Natural killer cell (primary cell): ENCODE results near the gene MYCL. TPM values are rescaled to one million over a fixed set of nuclear protein-coding genes. Genes with fewer than 3 reads are reported as not detected.

Source experiments
- ATAC-seq, 3 donors: fragments of 150-1000 bp in 2 of 3; fragments of 200-7000 bp in 1 of 3; cut with Tn5 transposase; 1 replicate in 1 of 3; 2 replicates in 2 of 3; pipeline ENCODE4 v1.10.0; 2021; ENCODE audit warnings: mild to moderate bottlenecking in 2 of 3, moderate library complexity in 2 of 3
- DNase-seq, 2 donors: peaks; one replicate each; pipeline versions ENCODE4 v3.0.0 to v3.0.0-alpha.2; 2013 to 2021; ENCODE audit warnings: mixed read lengths in 1 of 2
- H3K27ac ChIP-seq: one replicate; pipeline ENCODE4 v1.5.1; 2013; ENCODE audit warnings: mild to moderate bottlenecking, low read length
- H3K27me3 ChIP-seq: one replicate; pipeline ENCODE4 v1.6.1; 2013; ENCODE audit warnings: low read length; ENCODE audit not compliant: control insufficient read depth, insufficient read depth
- H3K36me3 ChIP-seq: one replicate; pipeline ENCODE4 v1.6.1; 2013; ENCODE audit warnings: low read length; ENCODE audit not compliant: control insufficient read depth, insufficient read depth
- H3K4me1 ChIP-seq: one replicate; pipeline ENCODE4 v1.6.1; 2013; ENCODE audit warnings: low read length; ENCODE audit not compliant: control insufficient read depth, insufficient read depth
- H3K4me3 ChIP-seq: one replicate; pipeline ENCODE4 v1.5.1; 2013; ENCODE audit warnings: low read length
- H3K9me3 ChIP-seq: one replicate; pipeline ENCODE4 v1.6.1; 2013; ENCODE audit warnings: low read length; ENCODE audit not compliant: control insufficient read depth, insufficient read depth
- H3K27ac Mint-ChIP-seq, 2 donors: one replicate each; pipeline ENCODE4 v1.8.0; 2022; ENCODE audit warnings: mild to moderate bottlenecking in 2 of 2, mixed read lengths in 2 of 2, moderate library complexity in 1 of 2
- H3K27me3 Mint-ChIP-seq, 2 donors: one replicate each; pipeline ENCODE4 v1.8.0; 2022; ENCODE audit warnings: low read depth in 2 of 2, mixed read lengths in 2 of 2
- H3K36me3 Mint-ChIP-seq: one replicate; pipeline ENCODE4 v1.8.0; 2022; ENCODE audit warnings: mixed read lengths
- H3K4me1 Mint-ChIP-seq, 2 donors: one replicate each; pipeline ENCODE4 v1.8.0; 2022; ENCODE audit warnings: mixed read lengths in 2 of 2
- H3K4me3 Mint-ChIP-seq: one replicate; pipeline ENCODE4 v1.8.0; 2022; ENCODE audit warnings: mild to moderate bottlenecking, moderate library complexity, mixed read lengths
- H3K9me3 Mint-ChIP-seq, 2 donors: one replicate each; pipeline ENCODE4 v1.8.0; 2022; ENCODE audit warnings: mixed read lengths in 2 of 2
- CTCF ChIP-seq: fragments of 200-600 bp; IDR thresholded peaks from one replicate; pipeline ENCODE4 v1.8.0; 2022; ENCODE audit warnings: antibody characterized with exemption
- WGBS: methylation state at CpG from one replicate; pipeline ENCODE4 v1.1.7; 2013; ENCODE audit warnings: missing lambda C conversion rate; ENCODE audit not compliant: insufficient coverage; 5-methylcytosine and 5-hydroxymethylcytosine counted together
- intact Hi-C: fragments of 100-400 bp; cut with micrococcal nuclease; formaldehyde crosslinking; loops from one replicate; pipeline ENCODE4 v1.14.2; 2022
- total RNA-seq, 4 donors: library from RNA; stranded (reverse); fragments of 120-200 nt in 1 of 4; gene quantifications; one replicate each; pipeline versions ENCODE4 v1.2.3 to v1.2.4, GENCODE V29; 2013 to 2022

The MYCL gene
- total RNA-seq, 3 donors from 2014 or later (not counting 1 experiment from before 2014, with no cell fraction given): 0.70 to 1.9 (median 0.92) TPM

GRCh38 chr1:39940980-39941871 is 39.5 kb upstream of the MYCL start:
- 91% methylated on average over 9 of the region's 9 CpGs for WGBS
- intact Hi-C loops: no loop called here
- H3K36me3 ChIP-seq: no peaks in the 10 kb centered on the region
- TF ChIP-seq CTCF: no peak
- no peaks in the 10 kb centered on the region for H3K27me3 ChIP-seq
- no peaks in the 10 kb centered on the region for H3K9me3 Mint-ChIP-seq
- ATAC-seq (no peak), DNase-seq (no peak)
- H3K27ac Mint-ChIP-seq: no peak overlapping the region
- H3K27me3 Mint-ChIP-seq: peaks cover 0 to 4% of the 10 kb centered on the region in 2 donors
- H3K9me3 ChIP-seq: no peaks in the 10 kb centered on the region
- peaks cover 10% of the 10 kb centered on the region for H3K4me1 ChIP-seq
- no peak overlapping the region for H3K27ac ChIP-seq
- H3K36me3 Mint-ChIP-seq: no peaks in the 10 kb centered on the region
- no peaks in the 10 kb centered on the region for H3K4me1 Mint-ChIP-seq
- H3K4me3 Mint-ChIP-seq: no peak overlapping the region
- no peak overlapping the region for H3K4me3 ChIP-seq

- no peak overlapping the region for H3K4me3 ChIP-seq
- Mint-ChIP-seq H3K9me3 (no peaks in the 10 kb centered on the region), H3K4me3 (no peak overlapping the region), H3K4me1 (no peaks in the 10 kb centered on the region), H3K36me3 (no peaks in the 10 kb centered on the region), H3K27ac (no peak overlapping the region), H3K27me3 (peaks cover 0 to 4% of the 10 kb centered on the region in 2 donors)
- peaks cover 11% of the 10 kb centered on the region for H3K4me1 ChIP-seq
- no peak for TF ChIP-seq CTCF
- H3K27me3 ChIP-seq: no peaks in the 10 kb centered on the region
- peak in 1 of 3 donors; percentile 83 for ATAC-seq
- intact Hi-C loops: no loop called here
- 38% methylated on average over 5 of the region's 5 CpGs for WGBS
- no peaks in the 10 kb centered on the region for H3K36me3 ChIP-seq
- DNase-seq: no peak
- H3K27ac ChIP-seq: no peak overlapping the region
- no peaks in the 10 kb centered on the region for H3K9me3 ChIP-seq
Measured at GRCh38 chr1:39940253-39940652, 38.5 kb upstream of the MYCL start.

- Histone ChIP-seq H3K27ac (no peak overlapping the region), H3K36me3 (no peaks in the 10 kb centered on the region), H3K27me3 (no peaks in the 10 kb centered on the region), H3K9me3 (no peaks in the 10 kb centered on the region), H3K4me1 (peaks cover 12% of the 10 kb centered on the region), H3K4me3 (no peak overlapping the region)
- DNase-seq: no peak
- no peak overlapping the region for H3K4me3 Mint-ChIP-seq
- WGBS: 96% methylated on average over 8 of the region's 8 CpGs
- no peaks in the 10 kb centered on the region for H3K4me1 Mint-ChIP-seq
- intact Hi-C loops: no loop called here
- H3K9me3 Mint-ChIP-seq: no peaks in the 10 kb centered on the region
- H3K27me3 Mint-ChIP-seq: peaks cover 0 to 2% of the 10 kb centered on the region in 2 donors
- no peak for TF ChIP-seq CTCF
- ATAC-seq: no peak
- H3K36me3 Mint-ChIP-seq: no peaks in the 10 kb centered on the region
- H3K27ac Mint-ChIP-seq: no peak overlapping the region
Measured at GRCh38 chr1:39938856-39939255, 37.1 kb upstream of the MYCL start.
